Panc1 (cell line): ENCODE measurements around the gene DENND6B. TPM values are rescaled to one million over a fixed set of nuclear protein-coding genes. Genes with fewer than 3 reads are reported as not detected.
"Not testable (repeated sequence)": the region's sequence is repeated elsewhere in the genome, so short reads cannot be mapped to it uniquely, and the experiment has no call there.

ENCODE experiments used
- ATAC-seq: fragments of 200-7000 bp; cut with Tn5 transposase; 2 replicates; pipeline ENCODE4 v1.9.1; 2020; ENCODE audit warnings: mild to moderate bottlenecking, moderate library complexity
- BruUV-seq: library from RNA; stranded (reverse); fragments of 400-500 nt; replicated peaks from 2 replicates; lab custom pipeline; 2021; lab: Mats Ljungman, UMichigan
- CTCF ChIA-PET: fragments of 300-600 bp; sonication (Branson Sonifier 250); formaldehyde crosslinking; loops from one replicate; lab custom pipeline; 2022; ENCODE audit warnings: antibody characterized with exemption; lab: Charles Lee
- POLR2A ChIA-PET: fragments of 300-600 bp; sonication (Branson Sonifier 250); formaldehyde crosslinking; loops from one replicate; lab custom pipeline; 2022; ENCODE audit warnings: antibody characterized with exemption; lab: Charles Lee
- DNase-seq: peaks from one replicate; pipeline ENCODE4 v3.0.0-alpha.2; 2010; ENCODE audit warnings: low read depth, low spot score
- H3K27ac ChIP-seq: 2 replicates; pipeline ENCODE4 v1.5.1; 2011; ENCODE audit warnings: mild to moderate bottlenecking, low read length, inconsistent platforms
- H3K27me3 ChIP-seq: fragments of 200-500 bp; sonication (Bioruptor generic); 2 replicates; pipeline ENCODE4 v1.6.0; 2014; ENCODE audit warnings: low read length, inconsistent platforms; ENCODE audit not compliant: control insufficient read depth, insufficient read depth
- H3K36me3 ChIP-seq: fragments of 200-500 bp; sonication (Bioruptor generic); 2 replicates; pipeline ENCODE4 v1.5.1; 2014; ENCODE audit warnings: inconsistent platforms, mild to moderate bottlenecking, low read length, moderate library complexity; ENCODE audit not compliant: control insufficient read depth, insufficient read depth
- H3K4me1 ChIP-seq: 2 replicates; pipeline ENCODE4 v1.5.1; 2011; ENCODE audit warnings: inconsistent platforms, mild to moderate bottlenecking, low read length, moderate library complexity; ENCODE audit not compliant: control insufficient read depth, insufficient read depth
- H3K4me3 ChIP-seq, 2 experiments: 2 replicates each; pipeline ENCODE4 v1.5.1; 2011 to 2012; ENCODE audit warnings: low read depth in 2 of 2, low read length in 2 of 2, mild to moderate bottlenecking in 2 of 2, inconsistent platforms in 1 of 2, moderate library complexity in 1 of 2
- H3K9me3 ChIP-seq: fragments of 200-500 bp; sonication (Bioruptor generic); 2 replicates; pipeline ENCODE4 v1.5.1; 2014; ENCODE audit warnings: low read depth, mild to moderate bottlenecking, inconsistent platforms, low read length, moderate library complexity; ENCODE audit not compliant: control insufficient read depth, insufficient read depth
- POLR2AphosphoS5 ChIP-seq: IDR thresholded peaks from 2 replicates; pipeline ENCODE4 v1.6.1; 2012; ENCODE audit warnings: mild to moderate bottlenecking, low read depth, low read length, moderate library complexity
- TCF7L2 ChIP-seq: IDR thresholded peaks from 2 replicates; pipeline ENCODE4 v1.6.1; 2011; ENCODE audit warnings: mild to moderate bottlenecking, low read depth, low read length, inconsistent platforms
- in situ Hi-C: cut with HindIII; loops from 2 replicates; pipeline ENCODE4 v1.10.0; 2016; ENCODE audit warnings: low sequenced_read_pairs, low pct_unique_long_range_greater_than_20kb
- intact Hi-C: fragments of 100-400 bp; cut with micrococcal nuclease; formaldehyde crosslinking; loops from one replicate; pipeline ENCODE4 v1.10.0; 2022; ENCODE audit not compliant: unreplicated experiment
- total RNA-seq: library from RNA; stranded (reverse); gene quantifications from one replicate; pipeline ENCODE4 v1.2.1, GENCODE V29; 2021; ENCODE audit not compliant: unreplicated experiment
- TF ChIP-seq, protein P1 (sequence below): fragments of 450-650 bp; IDR thresholded peaks from 2 replicates; pipeline ENCODE4 v1.5.1; 2017; ENCODE audit warnings: mild to moderate bottlenecking
- TF ChIP-seq, protein P2 (sequence below), 2 experiments: IDR thresholded peaks; 2 replicates each; pipeline ENCODE4 v1.6.1; 2011 to 2012; ENCODE audit warnings: low read depth in 2 of 2, control low read depth in 1 of 2, low read length in 1 of 2, mild to moderate bottlenecking in 1 of 2, moderate library complexity in 1 of 2; ENCODE audit not compliant: insufficient read depth in 1 of 2

The DENND6B gene
- total RNA-seq, 1 experiment from 2014 or later = 5.8 TPM

DNA sequence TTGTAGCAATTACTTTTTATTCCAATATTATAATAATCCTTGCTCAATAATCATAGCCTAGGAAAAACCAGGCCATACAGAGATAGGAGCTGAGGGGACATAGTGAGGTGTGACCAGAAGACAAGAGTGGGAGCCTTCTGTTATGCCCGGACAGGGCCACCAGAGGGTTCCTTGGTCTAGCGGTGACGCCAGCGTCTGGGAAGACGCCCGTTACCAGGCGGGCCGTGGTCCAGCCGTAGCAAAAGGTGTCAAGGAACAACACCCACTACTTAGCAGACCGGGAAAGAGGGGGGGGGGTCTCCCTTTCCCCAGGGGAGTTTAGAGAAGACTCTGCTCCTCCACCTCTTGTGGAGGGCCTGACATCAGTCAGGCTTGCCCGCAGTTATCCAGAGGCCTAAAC lies 53.5 kb downstream of the DENND6B start:
- ATAC-seq, H3K36me3 ChIP-seq, DNase-seq, BruUV-seq, H3K27me3 ChIP-seq, H3K9me3 ChIP-seq, H3K27ac ChIP-seq, in situ Hi-C loops, H3K4me3 ChIP-seq: not testable (repeated sequence)
- ChIA-PET POLR2A (interaction anchor here (0.6 kb wide), 1 partner anchor 162 kb away, joined by 3 read pairs; no protein-coding TSS in a partner anchor), CTCF (interaction anchor here (0.9 kb wide), 1 partner anchor 21 kb away, joined by 3 read pairs; no protein-coding TSS in a partner anchor)
- H3K4me1 ChIP-seq = peaks cover 23% of the 10 kb centered on the region
- intact Hi-C loops = loop anchor here (5.0 kb wide), 1 partner anchor 69 kb away; the partner anchor contains the start of gene PPP6R2
- TF ChIP-seq, protein P1, sequence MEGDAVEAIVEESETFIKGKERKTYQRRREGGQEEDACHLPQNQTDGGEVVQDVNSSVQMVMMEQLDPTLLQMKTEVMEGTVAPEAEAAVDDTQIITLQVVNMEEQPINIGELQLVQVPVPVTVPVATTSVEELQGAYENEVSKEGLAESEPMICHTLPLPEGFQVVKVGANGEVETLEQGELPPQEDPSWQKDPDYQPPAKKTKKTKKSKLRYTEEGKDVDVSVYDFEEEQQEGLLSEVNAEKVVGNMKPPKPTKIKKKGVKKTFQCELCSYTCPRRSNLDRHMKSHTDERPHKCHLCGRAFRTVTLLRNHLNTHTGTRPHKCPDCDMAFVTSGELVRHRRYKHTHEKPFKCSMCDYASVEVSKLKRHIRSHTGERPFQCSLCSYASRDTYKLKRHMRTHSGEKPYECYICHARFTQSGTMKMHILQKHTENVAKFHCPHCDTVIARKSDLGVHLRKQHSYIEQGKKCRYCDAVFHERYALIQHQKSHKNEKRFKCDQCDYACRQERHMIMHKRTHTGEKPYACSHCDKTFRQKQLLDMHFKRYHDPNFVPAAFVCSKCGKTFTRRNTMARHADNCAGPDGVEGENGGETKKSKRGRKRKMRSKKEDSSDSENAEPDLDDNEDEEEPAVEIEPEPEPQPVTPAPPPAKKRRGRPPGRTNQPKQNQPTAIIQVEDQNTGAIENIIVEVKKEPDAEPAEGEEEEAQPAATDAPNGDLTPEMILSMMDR = peak; percentile 17; the same call in 1 of the 2 replicates

GRCh38 chr22:50272044-50272802 lies 54.6 kb downstream of the DENND6B start:
- Histone ChIP-seq H3K9me3 (no peaks in the 10 kb centered on the region), H3K4me3 (peak overlapping the region in 1 of 2 experiments; percentile 8; a peak in 1 of 4 replicates), H3K27me3 (no peaks in the 10 kb centered on the region), H3K36me3 (no peaks in the 10 kb centered on the region), H3K27ac (peak overlapping the region; percentile 54; the same call in 1 of the 2 replicates), H3K4me1 (peaks cover 23% of the 10 kb centered on the region)
- POLR2A ChIA-PET = interaction anchor here (0.6 kb wide), 1 partner anchor 42 kb away, joined by 6 read pairs; no protein-coding TSS in a partner anchor
- BruUV-seq = no TSS peak
- DNase-seq = no peak
- CTCF ChIA-PET = interaction anchor here (0.7 to 1.0 kb wide), 4 partner anchors 9 to 59 kb away, joined by 3 to 6 read pairs (median 4); no protein-coding TSS in a partner anchor
- no peak for TF ChIP-seq TCF7L2
- TF ChIP-seq POLR2AphosphoS5 = no peak
- TF ChIP-seq, protein P2, sequence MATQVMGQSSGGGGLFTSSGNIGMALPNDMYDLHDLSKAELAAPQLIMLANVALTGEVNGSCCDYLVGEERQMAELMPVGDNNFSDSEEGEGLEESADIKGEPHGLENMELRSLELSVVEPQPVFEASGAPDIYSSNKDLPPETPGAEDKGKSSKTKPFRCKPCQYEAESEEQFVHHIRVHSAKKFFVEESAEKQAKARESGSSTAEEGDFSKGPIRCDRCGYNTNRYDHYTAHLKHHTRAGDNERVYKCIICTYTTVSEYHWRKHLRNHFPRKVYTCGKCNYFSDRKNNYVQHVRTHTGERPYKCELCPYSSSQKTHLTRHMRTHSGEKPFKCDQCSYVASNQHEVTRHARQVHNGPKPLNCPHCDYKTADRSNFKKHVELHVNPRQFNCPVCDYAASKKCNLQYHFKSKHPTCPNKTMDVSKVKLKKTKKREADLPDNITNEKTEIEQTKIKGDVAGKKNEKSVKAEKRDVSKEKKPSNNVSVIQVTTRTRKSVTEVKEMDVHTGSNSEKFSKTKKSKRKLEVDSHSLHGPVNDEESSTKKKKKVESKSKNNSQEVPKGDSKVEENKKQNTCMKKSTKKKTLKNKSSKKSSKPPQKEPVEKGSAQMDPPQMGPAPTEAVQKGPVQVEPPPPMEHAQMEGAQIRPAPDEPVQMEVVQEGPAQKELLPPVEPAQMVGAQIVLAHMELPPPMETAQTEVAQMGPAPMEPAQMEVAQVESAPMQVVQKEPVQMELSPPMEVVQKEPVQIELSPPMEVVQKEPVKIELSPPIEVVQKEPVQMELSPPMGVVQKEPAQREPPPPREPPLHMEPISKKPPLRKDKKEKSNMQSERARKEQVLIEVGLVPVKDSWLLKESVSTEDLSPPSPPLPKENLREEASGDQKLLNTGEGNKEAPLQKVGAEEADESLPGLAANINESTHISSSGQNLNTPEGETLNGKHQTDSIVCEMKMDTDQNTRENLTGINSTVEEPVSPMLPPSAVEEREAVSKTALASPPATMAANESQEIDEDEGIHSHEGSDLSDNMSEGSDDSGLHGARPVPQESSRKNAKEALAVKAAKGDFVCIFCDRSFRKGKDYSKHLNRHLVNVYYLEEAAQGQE (IDR thresholded peaks at IDR 0.05; ENCODE audit: insufficient read depth in 1 of 2, low read depth in 2 of 2, low read length in 1 of 2) = no peak
- intact Hi-C loops (loop anchor here (5.0 kb wide), 1 partner anchor 70 kb away; the partner anchor contains the start of gene PPP6R2), in situ Hi-C loops (no loop called here)
- ATAC-seq = peak; percentile 13
